ENCODE results near the gene TACC2. TPM values are rescaled to one million over a fixed set of nuclear protein-coding genes. Genes with fewer than 3 reads are reported as not detected.

TACC2 gene
- polyA plus RNA-seq, 4 donors = 35.2 to 58.5 (median 46.8) TPM

- DNase-seq (ENCODE audit: low read depth in 4 of 4, low spot score in 2 of 4) = no peak
Observed at GRCh38 chr10:122302315-122302714, 313.4 kb downstream of the TACC2 start.

GRCh38 chr10:122303271-122304053 lies 314.5 kb downstream of the TACC2 start:
- DNase-seq (ENCODE audit: low read depth in 4 of 4, low spot score in 2 of 4) = no peak

Other genes starting within 250 kb of the TACC2 start
- 10 to 100 TPM; 34.4 to 42.1 (median 38.2) TPM for gene ATE1, start 61.1 kb upstream of the TACC2 start, polyA plus RNA-seq (ENCODE audit: insufficient read length in 4 of 4)
- 10 to 100 TPM; 67.9 to 88.2 (median 81.7) TPM for gene NSMCE4A, start 13.9 kb upstream of the TACC2 start, polyA plus RNA-seq (ENCODE audit: insufficient read length in 4 of 4)